GM21619 (cell line): ENCODE results near the gene KRT74.
"Not testable (repeated sequence)": the region's sequence is repeated elsewhere in the genome, so short reads cannot be mapped to it uniquely, and the experiment has no call there.

Experiments
- ATAC-seq: cut with Tn5 transposase; IDR thresholded peaks from one replicate; pipeline ENCODE4 v1.9.1; 2021; ENCODE audit not compliant: unreplicated experiment

Gene KRT74

GRCh38 chr12:52603314-52603713 is 29.7 kb upstream of the KRT74 start:
- ATAC-seq: no peak

GRCh38 chr12:52602552-52602951 is 28.9 kb upstream of the KRT74 start:
- no peak for ATAC-seq

- ATAC-seq: no peak
These were observed 28.0 kb upstream of the KRT74 start for GRCh38 chr12:52601671-52602070.

DNA sequence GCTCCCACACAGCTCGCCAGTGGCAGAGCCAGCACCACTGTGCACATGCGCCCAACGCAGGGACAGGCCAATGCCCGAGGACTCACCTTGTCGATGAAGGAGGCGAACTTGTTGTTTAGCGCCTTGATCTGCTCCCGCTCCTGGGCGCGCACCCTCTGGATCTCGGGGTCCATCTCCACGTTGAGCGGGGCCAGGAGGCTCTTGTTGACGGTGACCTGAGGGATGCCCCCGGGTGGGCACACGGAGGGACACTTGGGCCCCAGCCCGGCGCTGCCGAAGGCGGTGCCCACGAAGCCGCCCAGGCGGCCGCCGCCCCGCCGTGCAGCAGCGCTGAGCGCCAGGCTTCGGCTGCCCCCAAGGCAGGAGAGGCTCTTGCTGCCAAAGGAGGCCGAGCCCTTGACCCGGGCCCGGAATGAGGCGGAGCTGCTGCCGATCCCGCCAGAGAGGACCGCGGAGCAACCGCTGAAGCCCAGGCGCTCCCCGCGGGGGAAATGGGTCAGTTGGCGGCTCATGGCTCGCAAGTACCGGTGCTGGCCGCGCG is 27.4 kb upstream of the KRT74 start, which contains the start of gene KRT72:
KRT72 (minus strand) TSS at position 523 of the 541 bp plus-strand sequence; CDS start at position 512, 11 bp downstream.
- ATAC-seq: no peak

GRCh38 chr12:52600475-52600874 is 26.8 kb upstream of the KRT74 start:
- ATAC-seq: no peak

- no peak for ATAC-seq
These were observed 26.4 kb upstream of the KRT74 start for GRCh38 chr12:52600071-52600470.

- no peak for ATAC-seq
These were observed 25.3 kb upstream of the KRT74 start for GRCh38 chr12:52598966-52599365.

- ATAC-seq: not testable (repeated sequence)
These were observed 20.6 kb upstream of the KRT74 start for GRCh38 chr12:52594237-52594636.

DNA sequence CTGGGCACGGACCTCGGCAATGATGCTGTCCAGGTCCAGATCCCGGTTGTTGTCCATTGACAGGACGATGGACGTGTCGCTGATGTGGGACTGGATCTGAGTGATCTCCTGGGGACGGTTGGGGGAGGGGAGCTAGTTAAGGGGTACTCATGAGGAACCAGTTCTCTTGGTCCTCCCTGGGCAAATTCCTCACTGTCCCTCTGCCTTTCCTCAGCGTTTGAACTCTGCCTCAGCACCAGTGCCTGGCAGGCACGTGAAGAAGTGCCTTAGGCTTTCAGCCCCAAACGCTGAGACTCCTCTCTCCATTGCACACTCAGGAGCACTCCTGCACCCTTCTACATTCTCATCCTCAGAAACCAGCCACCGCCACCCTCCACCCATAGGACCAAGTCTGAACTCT is 17.9 kb upstream of the KRT74 start:
- ATAC-seq: no peak

GRCh38 chr12:52590021-52590420 is 16.4 kb upstream of the KRT74 start:
- no peak for ATAC-seq

DNA sequence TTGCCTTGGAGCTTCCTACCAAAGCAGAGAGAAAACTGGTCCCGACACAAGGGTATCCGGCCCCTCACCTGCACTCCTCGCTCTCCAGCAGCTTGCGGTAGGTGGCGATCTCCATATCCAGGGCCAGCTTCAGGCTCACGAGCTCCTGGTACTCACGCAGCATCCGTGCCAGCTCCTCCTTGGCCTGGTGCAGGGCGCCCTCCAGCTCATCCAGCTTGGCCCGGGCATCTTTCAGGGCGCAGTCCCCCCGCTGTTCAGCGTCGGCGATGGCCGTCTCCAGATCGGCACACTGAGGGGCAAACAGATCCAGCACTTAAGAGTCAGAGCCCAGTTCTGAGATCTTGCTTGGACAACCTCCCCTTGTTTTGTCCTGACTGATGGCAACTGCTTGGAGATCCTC is 13.9 kb upstream of the KRT74 start:
- no peak for ATAC-seq

GRCh38 chr12:52585946-52586345 is 12.3 kb upstream of the KRT74 start:
- no peak for ATAC-seq

DNA sequence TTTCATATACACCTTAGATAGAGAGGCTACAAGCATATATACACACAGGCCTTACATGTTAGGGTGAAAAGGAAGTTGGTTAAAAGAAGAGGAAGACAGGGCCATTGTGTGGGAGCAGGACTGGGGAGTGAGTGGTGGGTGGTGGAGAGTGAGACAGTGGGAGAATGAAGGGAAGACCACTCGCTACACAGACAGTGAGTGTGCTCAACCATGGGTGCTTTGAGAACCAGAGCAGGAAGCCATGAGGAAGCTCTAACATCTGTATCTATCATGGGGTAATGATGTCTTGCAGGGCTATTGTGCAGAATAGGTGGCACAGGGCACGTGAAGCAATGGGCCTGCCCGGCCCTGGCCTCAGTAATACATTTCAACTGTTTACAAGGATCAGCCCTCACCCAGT is 11.4 kb upstream of the KRT74 start:
- no peak for ATAC-seq

DNA sequence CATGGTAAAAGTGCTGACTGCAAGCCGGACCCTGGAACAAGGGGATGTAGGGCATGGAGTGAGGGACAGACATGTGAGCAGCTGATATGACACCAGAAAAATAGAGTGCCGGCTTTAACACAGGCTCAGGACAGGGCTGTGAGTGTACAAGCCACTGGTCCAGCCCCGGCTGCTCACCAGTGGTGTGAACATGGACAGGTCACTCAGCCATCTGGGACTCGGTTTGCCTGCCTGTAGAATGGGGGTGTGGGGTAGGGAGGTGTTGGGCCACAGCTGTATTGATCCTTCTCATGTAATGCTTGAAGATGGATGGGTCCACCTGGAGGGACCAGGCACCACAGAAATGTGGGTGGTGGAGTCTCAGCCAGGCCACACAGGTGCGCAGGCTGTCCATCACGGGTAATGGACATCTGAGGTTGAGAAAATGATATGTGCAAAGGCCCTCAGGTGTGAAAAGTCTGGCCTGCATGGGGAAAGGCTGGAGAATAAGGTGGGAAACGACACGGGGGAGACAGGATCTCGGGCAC is 10.6 kb upstream of the KRT74 start:
- ATAC-seq: no peak

GRCh38 chr12:52582971-52583456 is 9.4 kb upstream of the KRT74 start:
- ATAC-seq: no peak

DNA sequence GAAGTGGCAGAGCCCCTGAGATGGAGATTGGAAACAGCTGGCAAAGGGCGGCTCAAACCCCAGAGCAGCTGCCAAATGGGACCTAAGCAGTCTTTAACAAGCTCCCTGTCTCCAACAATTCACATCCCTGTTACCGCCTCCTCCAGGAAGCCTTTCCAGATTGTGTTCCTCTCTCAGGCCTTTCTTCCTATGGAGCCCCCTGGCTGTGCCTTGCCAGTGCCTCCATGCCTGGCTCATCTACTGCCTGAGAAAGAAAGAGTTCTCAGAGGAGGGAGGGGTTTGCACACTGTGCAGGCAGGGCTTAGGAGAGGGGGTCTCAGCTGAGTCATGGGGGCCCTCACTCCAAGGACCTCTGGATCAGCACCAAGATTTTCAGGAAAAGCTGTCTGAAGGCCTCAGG is 8.8 kb upstream of the KRT74 start:
- no peak for ATAC-seq

DNA sequence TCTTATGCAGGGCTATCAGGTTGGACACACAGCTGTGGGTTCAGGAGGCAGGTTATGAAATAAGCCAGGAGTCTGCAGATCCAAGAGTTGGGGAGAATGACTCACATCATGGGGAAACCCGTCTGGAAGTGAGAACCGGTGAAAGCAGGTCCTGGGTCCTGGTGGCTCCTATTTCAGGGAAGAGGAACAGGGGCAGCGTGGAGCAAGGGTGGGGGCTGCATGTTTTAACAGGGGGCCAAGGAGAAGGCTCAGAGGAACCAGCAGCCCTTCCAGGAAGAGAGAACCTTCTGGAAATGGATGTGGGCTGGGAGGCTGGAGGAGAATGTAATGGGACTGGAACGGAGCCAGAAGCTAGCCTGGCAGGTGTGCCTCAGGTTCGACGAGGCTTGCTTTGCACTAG is 7.8 kb upstream of the KRT74 start:
- ATAC-seq: no peak

GRCh38 chr12:52581066-52581465 is 7.4 kb upstream of the KRT74 start:
- ATAC-seq: no peak

DNA sequence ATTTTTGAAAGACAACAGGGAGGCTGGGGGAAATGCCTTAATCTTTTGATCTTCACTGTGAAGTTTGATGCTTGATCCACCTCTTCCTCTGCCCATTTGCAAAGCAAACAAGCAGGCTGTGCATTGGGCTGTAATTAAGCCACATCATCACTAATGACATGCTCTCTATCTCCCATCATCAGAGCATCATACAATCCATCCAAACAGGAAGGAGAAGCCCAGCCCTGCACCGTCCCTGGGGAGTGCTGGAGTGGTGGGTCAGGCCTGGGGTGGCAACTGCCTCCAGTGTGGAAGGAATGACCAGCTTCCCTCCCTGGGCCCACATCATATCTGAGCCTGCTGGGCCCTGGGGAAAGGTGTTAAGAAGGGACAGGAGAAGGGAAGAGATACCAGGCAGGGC is 6.9 kb upstream of the KRT74 start:
- no peak for ATAC-seq

GRCh38 chr12:52579468-52580465 is 6.1 kb upstream of the KRT74 start:
- ATAC-seq: no peak

DNA sequence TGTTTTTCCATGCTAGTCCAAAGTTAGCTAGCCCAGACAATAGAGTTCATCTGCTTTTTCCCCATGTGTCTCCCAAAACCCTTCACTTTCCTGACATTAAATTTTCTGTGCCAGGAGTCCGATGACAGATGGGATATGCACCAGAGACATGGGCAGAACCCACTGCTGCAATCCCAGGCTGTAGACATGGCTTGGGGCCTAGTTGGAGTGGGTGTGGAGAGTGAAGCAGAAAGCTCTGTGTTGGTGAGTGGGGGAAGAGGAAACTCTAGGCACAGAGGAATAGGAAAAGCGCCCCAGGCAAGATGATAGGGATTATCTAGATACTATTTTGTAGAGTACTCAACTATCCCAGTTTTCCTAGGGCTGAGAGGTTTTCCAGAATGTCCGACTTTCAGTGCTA is 4.8 kb upstream of the KRT74 start:
- ATAC-seq: no peak

DNA sequence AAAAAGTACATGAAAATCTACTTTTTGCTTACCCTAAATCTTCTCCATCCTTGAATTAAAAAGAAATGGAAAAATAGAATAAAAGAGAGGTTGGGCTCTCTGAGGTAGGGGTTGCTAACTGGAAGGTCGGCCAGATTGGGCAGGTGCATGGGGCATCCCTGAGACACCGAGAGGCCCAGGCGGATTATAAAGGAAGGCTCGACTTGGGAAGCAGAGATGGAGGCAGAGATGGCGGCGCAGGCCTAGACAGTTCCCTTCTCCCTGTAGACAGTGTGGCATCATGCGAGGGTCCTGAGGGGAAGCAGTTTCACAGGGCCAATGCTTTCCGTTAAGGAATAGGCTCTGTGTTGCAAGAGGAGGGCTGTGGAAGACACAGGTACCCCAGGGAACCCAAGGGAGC is 3.7 kb upstream of the KRT74 start:
- no peak for ATAC-seq
